HG03521 (cell line): ENCODE data around the gene ZBTB21.
"Not testable (repeated sequence)": the region's sequence is repeated elsewhere in the genome, so short reads cannot be mapped to it uniquely, and the experiment has no call there.

Experiments
- ATAC-seq: cut with Tn5 transposase; IDR thresholded peaks from one replicate; pipeline ENCODE4 v1.9.1; 2021; ENCODE audit warnings: mild to moderate bottlenecking, moderate library complexity; ENCODE audit not compliant: unreplicated experiment

The ZBTB21 gene

DNA sequence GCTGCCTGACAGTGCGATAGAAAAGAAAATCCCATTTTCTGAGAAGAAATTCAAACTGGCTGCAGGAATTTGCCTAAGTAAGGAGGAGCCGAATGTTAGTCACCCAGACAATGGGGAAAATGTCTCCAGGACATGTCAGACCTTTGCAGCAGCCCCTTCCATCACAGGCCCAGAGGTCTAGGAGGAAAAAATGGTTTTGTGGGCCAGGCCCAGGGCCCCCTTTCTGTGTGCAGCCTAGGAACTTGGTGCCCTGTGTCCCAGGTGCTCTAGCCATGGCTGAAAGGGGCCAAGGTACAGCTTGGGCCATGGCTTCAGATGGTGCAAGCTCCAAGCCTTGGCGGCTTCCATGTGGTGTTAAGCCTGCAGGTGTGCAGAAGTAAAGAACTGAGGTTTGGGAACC is 14.6 kb downstream of the ZBTB21 start:
- ATAC-seq, result no peak

DNA sequence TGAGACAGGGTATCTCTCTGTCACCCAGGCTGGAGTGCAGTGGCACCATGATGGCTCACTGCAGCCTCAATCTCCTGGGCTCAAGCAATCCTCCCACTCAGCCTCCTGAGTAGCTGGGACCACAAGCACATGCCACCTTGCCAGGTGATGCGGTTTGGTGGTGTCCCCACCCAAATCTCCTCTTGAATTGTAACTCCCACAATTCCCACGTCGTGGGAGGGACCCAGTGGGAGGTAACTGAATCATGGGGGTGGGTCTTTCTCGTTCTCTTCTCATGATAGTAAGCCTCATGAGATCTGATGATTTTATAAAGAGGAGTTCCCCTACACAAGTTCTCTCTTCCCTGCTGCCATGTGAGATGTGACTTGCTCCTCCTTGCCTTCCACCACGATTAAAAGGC is 15.5 kb downstream of the ZBTB21 start:
- ATAC-seq, result not testable (repeated sequence)

- no peak for ATAC-seq
These were observed 16.4 kb downstream of the ZBTB21 start for GRCh38 chr21:41993744-41994143.

- no peak for ATAC-seq
These were observed 17.6 kb downstream of the ZBTB21 start for GRCh38 chr21:41992576-41992975.

DNA sequence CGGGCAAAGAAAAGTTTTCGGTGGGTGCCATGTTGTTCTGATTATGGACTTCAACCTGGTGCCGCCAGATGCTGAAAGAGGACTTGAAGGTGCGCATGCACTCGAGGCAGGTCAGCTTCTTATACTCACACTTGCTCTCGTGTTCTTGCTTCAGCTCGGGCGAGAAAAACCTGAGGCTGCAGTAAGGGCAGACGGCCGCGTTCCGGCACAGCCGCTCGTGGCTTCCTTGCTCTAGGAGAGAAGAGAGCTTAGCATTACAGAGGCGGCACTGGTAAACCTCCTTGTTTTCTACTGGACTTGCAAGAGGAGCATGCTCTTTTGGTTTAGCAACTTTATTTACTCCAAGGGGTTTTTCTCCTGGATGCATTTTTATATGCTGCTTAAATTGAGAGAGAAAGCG is 18.5 kb downstream of the ZBTB21 start:
- no peak for ATAC-seq

DNA sequence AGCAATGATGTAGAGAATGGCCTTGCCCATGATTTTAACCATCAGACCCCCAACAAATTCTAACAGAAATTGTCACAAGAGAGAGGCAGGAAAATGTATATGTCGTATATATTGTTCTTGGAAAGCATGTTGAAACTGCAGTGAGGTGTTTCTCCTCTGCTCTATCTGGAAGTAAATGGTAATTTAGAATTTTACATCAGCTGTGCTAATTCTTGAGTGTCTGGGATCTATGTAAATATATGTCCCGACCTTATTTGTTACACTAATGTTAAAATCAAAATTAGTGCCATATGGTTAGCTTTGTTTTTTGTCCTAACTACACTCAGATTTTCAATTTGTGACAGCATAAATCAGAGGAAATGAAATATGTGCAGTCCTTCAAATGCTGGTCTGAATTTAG is 20.5 kb downstream of the ZBTB21 start:
- no peak for ATAC-seq

- ATAC-seq, result no peak
These were observed 22.9 kb downstream of the ZBTB21 start for GRCh38 chr21:41987310-41987709.

DNA sequence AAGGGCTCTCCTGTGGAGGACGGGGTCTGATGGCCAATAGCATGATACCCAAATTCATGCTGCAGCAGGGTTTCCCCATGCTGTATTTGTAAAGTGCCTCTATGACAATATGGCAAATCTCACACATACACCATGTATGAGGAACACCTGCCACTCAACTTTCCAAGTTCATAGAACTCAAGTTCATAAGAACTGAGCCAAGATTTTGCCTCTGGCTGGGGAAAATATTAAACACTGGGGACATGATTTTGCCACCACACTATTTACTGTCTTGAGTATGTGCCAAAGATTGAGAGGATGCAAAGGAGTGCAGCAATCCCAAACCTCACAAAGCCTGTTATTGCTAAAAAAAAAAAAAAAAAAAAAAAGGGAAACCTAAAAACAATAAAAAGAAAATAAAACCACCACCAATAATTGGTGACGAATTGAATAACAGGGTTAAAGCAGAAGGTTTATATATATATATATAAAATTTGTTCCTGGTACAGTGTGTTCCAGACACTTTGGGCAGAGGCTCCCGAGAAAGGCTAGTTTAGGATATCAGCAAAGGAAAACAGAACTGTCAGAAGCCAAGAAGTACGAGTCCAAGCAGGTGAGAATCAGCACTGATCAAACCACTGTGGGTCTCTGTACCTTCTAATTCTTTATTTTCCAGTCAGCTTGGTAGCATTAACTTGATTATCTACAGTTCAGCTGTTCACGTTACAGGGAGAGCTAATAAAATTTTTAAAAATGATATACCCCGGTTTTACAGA is 24.3 kb downstream of the ZBTB21 start:
- ATAC-seq, result no peak

DNA sequence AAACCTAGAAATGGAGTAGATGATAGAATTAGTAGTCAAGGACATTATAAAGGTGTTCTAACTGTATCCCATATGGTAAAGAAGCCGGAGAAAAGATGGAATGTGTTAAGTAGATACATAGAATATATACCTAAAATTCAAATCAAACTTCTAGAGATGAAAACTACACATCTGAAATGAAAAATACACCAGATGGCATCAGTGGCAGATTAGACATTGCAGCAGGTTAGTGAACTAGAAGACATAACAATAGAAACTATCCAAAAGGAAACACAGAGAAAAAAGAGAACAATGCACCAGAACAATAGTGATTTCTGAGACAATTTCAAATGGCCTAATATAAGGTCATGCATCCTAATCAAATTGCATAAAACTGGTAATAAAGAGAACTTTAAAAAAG is 26.9 kb downstream of the ZBTB21 start:
- no peak for ATAC-seq

DNA sequence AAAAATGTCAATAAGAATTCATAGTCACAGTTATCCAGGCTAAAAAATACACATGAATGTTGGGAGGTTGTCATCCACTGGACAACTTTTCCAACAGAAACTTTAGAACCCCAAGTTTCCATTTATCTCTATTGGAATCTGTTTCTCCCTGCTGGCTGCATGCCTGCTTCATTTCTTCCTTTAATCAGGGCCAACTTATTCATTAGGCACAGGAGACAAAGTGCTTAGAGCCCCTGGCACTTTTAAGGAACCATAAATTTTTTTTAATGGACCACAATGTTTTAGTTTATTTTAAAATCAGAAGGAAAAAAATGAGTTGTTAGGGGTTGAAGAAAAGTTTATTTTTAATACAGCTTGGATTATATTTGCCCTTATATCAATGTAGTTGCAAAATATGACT is 29.6 kb downstream of the ZBTB21 start:
- no peak for ATAC-seq

DNA sequence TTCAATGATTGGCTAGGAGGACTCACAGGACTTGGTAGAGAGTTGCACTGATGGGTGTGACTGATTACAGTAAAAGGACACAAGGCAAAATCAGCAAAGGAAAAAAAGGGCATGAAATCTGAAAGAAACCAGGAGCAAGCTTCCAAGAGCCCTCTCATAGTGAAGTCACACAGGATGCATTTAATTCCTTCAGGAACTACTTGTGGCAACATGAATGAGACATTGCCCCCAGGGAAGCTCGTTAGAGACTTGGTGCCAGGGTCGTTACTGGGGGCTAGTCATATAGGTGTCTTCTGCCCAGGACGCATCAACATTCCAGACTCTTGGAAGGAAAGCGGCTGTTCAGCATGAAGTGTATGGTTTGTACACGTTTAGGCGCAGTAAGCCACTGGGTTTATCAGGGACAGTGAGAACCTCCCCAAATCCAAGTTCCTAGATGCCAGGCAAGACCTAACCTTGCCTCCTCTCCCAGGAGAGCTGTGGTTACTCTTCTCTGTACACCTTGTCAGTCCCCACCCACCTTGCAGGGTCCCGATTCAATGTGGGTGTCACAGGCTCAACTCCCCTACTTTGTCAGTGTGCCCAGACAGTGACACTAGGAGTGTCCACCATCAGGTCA is 30.3 kb downstream of the ZBTB21 start:
- no peak for ATAC-seq

DNA sequence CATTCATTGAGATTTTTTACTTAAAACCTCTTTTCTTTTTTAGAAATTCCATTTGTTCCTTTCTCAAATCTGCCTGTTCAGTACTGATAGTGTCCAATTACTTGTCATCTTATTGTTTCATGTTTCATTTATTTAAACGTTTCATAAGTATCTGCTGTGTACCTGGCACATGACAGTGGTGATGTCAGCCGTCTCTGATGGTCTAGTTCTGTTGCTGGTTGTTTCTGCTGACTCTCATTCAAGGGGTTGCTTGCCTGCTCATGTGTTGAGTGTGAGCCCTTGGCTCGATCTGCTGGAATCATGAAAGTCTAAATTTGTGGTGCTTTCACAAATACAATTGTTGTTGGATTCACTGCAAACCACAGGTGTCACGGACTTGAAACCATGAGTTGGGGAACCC is 30.8 kb downstream of the ZBTB21 start:
- no peak for ATAC-seq

GRCh38 chr21:41977034-41977950 is 32.9 kb downstream of the ZBTB21 start:
- ATAC-seq, result no peak

DNA sequence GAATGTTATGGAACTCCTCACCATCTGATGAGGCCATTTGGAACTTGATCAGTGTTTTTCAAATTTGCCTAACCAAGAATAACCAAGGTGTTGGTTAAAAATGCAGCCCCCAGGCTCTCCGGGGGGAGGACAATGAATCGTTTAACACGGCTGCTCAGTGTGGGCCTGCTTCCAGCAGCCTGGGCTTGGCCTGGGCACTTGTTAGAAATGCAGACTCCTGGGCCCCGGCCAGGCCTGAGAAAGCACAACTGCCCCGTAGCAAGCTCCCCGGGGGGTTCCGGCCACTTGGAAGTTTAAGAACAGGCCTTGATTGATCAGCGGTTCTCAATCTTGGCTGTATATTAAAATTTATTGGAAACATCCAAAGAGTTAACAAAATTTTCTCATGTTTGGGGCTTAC is 33.5 kb downstream of the ZBTB21 start:
- no peak for ATAC-seq

DNA sequence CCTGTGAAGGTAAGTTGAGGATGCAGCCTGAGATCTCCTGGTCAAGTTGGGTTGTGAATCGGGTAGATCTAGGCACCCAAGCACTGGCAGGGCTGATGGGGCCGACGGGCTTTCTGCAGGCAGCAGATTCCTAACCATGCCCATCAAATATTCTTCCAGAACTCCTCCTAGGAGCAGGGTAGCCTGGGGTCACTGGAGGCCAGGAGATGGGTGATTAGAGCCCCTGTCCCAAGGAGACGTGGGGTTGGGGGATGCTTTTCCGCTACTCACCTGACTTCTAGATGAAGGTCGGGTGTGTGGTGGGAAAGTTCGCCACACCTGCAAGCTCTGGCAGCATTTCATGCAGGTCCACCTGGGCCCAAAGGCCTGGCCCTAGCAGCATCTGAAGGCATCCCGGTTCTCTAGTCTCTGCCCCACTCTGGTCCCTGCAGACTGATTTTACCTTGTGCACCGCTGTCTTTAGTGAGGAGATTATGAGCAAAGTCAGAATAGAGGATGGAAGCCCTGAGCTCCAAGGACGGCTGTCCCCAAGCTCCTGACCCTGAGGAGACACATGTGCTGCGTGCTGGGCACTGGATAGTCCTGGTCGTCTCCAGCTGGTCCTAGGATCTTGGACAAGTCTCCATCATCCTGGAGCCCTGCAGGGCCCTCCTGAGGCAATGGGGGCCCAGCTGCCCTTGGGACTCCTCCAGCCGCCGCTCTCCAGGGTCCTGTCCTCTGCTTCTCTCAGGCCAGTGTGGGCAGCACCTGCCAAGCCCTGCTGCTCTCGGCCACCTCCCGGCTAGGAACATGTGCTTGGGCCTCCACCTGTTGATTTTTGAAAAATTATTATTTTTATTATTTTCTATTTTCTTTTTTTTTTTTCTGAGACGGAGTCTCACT is 34.5 kb downstream of the ZBTB21 start:
- no peak for ATAC-seq

DNA sequence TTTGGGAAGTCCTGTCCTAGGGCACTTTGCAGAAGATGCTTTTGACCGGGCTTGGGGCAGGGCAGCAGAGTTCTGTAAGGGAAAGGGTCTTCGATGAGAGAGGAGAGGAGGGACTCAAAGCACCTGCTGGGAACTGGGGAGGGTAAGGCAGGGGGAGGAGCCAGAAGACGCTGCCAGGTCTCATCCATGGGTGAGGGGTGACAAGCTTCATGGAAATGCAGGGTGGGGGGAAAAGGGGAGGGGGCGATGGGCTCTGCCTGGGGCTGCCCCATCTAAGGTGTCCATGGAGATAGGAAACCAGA is 35.5 kb downstream of the ZBTB21 start:
- ATAC-seq, result no peak

GRCh38 chr21:41973861-41974751 is 36.1 kb downstream of the ZBTB21 start:
- no peak for ATAC-seq

GRCh38 chr21:41973427-41973831 is 36.7 kb downstream of the ZBTB21 start:
- ATAC-seq, result no peak

- ATAC-seq, result no peak
These were observed 37.5 kb downstream of the ZBTB21 start for GRCh38 chr21:41972511-41973205.
